DOHH2 (cell line): ENCODE results near the gene RHCG.

Source experiments
- H3F3A ChIP-seq: fragments of 200-600 bp; sonication (generic), shearing (Covaris generic); 2 replicates; pipeline ENCODE4 v1.6.0; 2016; ENCODE audit warnings: antibody characterized with exemption, mild to moderate bottlenecking; ENCODE audit not compliant: control insufficient read depth, insufficient read depth
- H3K27ac ChIP-seq: fragments of 200-600 bp; sonication (generic); 2 replicates; pipeline ENCODE4 v1.5.1; 2014; ENCODE audit warnings: low read depth, mild to moderate bottlenecking, low read length, moderate library complexity
- H3K27me3 ChIP-seq: fragments of 200-600 bp; sonication (generic); 2 replicates; pipeline ENCODE4 v1.6.1; 2014; ENCODE audit warnings: mild to moderate bottlenecking, low read length, mixed read lengths; ENCODE audit not compliant: control insufficient read depth
- H3K36me3 ChIP-seq: fragments of 200-600 bp; sonication (generic); 2 replicates; pipeline ENCODE4 v1.6.1; 2014; ENCODE audit warnings: mild to moderate bottlenecking, low read length, moderate library complexity, mixed read lengths; ENCODE audit not compliant: control insufficient read depth
- H3K4me1 ChIP-seq: fragments of 200-600 bp; sonication (generic); 2 replicates; pipeline ENCODE4 v1.6.1; 2014; ENCODE audit warnings: mild to moderate bottlenecking, low read length, mixed read lengths; ENCODE audit not compliant: control insufficient read depth
- H3K4me2 ChIP-seq: fragments of 200-600 bp; sonication (generic); 2 replicates; pipeline ENCODE4 v1.6.0; 2014; ENCODE audit warnings: mild to moderate bottlenecking, low read length, moderate library complexity
- H3K4me3 ChIP-seq: fragments of 200-600 bp; sonication (generic); 2 replicates; pipeline ENCODE4 v1.5.1; 2014; ENCODE audit warnings: mild to moderate bottlenecking, low read length, mixed read lengths
- H3K79me2 ChIP-seq: fragments of 200-600 bp; sonication (generic); 2 replicates; pipeline ENCODE4 v1.6.1; 2014; ENCODE audit warnings: mild to moderate bottlenecking, low read length, mixed read lengths; ENCODE audit not compliant: control insufficient read depth
- H3K9me2 ChIP-seq: fragments of 200-600 bp; sonication (generic); replicated peaks from 2 replicates; pipeline ENCODE4 v1.6.1; 2014; ENCODE audit warnings: mild to moderate bottlenecking, low read length, mixed read lengths; ENCODE audit not compliant: control insufficient read depth
- H3K9me3 ChIP-seq: fragments of 200-600 bp; sonication (generic); 2 replicates; pipeline ENCODE4 v1.6.1; 2014; ENCODE audit warnings: antibody characterized with exemption, low read length, mixed read lengths; ENCODE audit not compliant: control insufficient read depth, insufficient read depth
- H4K20me1 ChIP-seq: fragments of 200-600 bp; sonication (generic); 2 replicates; pipeline ENCODE4 v1.6.0; 2014; ENCODE audit warnings: low read depth, mild to moderate bottlenecking, antibody characterized with exemption, low read length, moderate library complexity; ENCODE audit not compliant: control insufficient read depth, insufficient read depth
- CTCF ChIP-seq: fragments of 200-600 bp; sonication (generic); IDR thresholded peaks from one replicate; pipeline ENCODE4 v1.5.1; 2014; ENCODE audit warnings: antibody characterized with exemption, mild to moderate bottlenecking, low read depth, low read length; ENCODE audit not compliant: poor library complexity, severe bottlenecking
- EZH2phosphoT487 ChIP-seq: fragments of 200-600 bp; sonication (generic); IDR thresholded peaks from 2 replicates; pipeline ENCODE4 v1.6.1; 2017; ENCODE audit warnings: borderline replicate concordance, mild to moderate bottlenecking, antibody characterized with exemption, low read length, moderate library complexity, mixed read lengths

The RHCG gene

DNA sequence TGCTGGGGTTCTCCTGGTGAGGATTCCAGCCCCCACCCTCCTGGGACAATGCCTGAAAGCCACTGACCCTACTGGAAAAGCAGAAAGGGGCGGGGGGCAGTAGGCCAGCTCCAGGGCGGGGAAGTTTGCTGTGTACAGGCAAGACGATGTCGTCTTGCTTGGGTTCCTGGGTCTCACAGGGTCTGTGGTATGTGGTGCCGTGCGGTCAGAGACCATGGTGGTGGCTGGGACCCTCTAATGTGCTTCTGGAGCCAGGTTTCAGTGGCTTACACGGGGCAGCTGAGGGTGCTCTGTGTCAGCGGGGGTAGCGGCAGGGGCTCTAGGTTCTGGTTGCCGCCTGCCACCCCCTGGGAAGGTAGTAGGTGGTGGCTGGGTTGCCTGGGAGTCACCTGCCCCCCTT is 54.2 kb downstream of the RHCG start:
- Histone ChIP-seq H3K4me3 (peak overlapping the region; percentile 71), H3K79me2 (no peaks in the 10 kb centered on the region), H3K9me3 (no peaks in the 10 kb centered on the region), H3K36me3 (peaks cover 3% of the 10 kb centered on the region; the same call in 1 of the 2 replicates), H3F3A (0 out of 2 replicates have a peak, but pooled peaks cover 6% of the 10 kb centered on the region), H4K20me1 (no peaks in the 10 kb centered on the region), H3K27ac (peak overlapping the region; percentile 83), H3K27me3 (no peaks in the 10 kb centered on the region), H3K4me1 (peaks cover 27% of the 10 kb centered on the region), H3K9me2 (no peaks in the 10 kb centered on the region), H3K4me2 (peak overlapping the region; percentile 96)
- TF ChIP-seq EZH2phosphoT487 (no peak), CTCF (no peak)

- Histone ChIP-seq H3K9me3 (no peaks in the 10 kb centered on the region), H3K4me2 (peak overlapping the region; percentile 96)
Observed at GRCh38 chr15:89441295-89441812, 55.0 kb downstream of the RHCG start.

DNA sequence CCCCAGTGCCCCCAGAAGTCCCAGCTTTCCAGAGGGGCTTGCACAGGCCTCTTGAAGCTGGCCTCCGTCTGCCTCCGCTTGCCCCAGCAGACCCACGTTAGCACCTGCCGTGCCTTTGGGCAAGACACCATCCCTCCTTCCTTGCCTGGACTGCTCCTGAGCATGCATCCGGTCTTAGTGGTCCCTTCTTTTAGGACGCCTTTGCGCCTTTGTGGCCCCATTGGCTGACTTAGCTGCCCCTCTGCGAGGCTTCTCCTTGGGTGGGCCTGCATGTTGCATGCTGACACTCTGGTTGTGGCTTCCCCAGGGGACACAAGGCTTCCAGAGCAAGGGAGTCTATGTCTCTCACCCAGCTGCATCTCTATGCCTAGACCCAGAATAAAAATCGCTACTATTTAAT is 56.6 kb downstream of the RHCG start:
- Histone ChIP-seq H3K4me2 (no peak overlapping the region), H4K20me1 (no peaks in the 10 kb centered on the region), H3K36me3 (peaks cover 3% of the 10 kb centered on the region; the same call in 1 of the 2 replicates), H3K4me3 (no peak overlapping the region), H3K27ac (no peak overlapping the region), H3K4me1 (peaks cover 34% of the 10 kb centered on the region), H3K79me2 (no peaks in the 10 kb centered on the region), H3K9me2 (no peaks in the 10 kb centered on the region), H3F3A (0 out of 2 replicates have a peak, but pooled peaks cover 6% of the 10 kb centered on the region), H3K27me3 (no peaks in the 10 kb centered on the region), H3K9me3 (no peaks in the 10 kb centered on the region)
- no peak for TF ChIP-seq CTCF
- TF ChIP-seq EZH2phosphoT487: no peak

More at GRCh38 chr15:89441295-89441812, 55.0 kb downstream of the RHCG start:
- H3F3A ChIP-seq: 0 out of 2 replicates have a peak, but pooled peaks cover 6% of the 10 kb centered on the region
- H3K4me1 ChIP-seq: peaks cover 34% of the 10 kb centered on the region
- no peaks in the 10 kb centered on the region for H3K79me2 ChIP-seq
- peaks cover 3% of the 10 kb centered on the region; the same call in 1 of the 2 replicates for H3K36me3 ChIP-seq
- no peak for TF ChIP-seq CTCF
- no peak for TF ChIP-seq EZH2phosphoT487
- no peaks in the 10 kb centered on the region for H3K27me3 ChIP-seq
- H3K4me3 ChIP-seq: peak overlapping the region; percentile 71
- no peaks in the 10 kb centered on the region for H3K9me2 ChIP-seq
- H3K27ac ChIP-seq: peak overlapping the region; percentile 83
- no peaks in the 10 kb centered on the region for H4K20me1 ChIP-seq
